HG03460 (cell line): ENCODE results near the gene SRRM2.

ENCODE experiments used
- ATAC-seq: cut with Tn5 transposase; IDR thresholded peaks from one replicate; pipeline ENCODE4 v1.9.1; 2021; ENCODE audit not compliant: unreplicated experiment

Gene SRRM2

DNA sequence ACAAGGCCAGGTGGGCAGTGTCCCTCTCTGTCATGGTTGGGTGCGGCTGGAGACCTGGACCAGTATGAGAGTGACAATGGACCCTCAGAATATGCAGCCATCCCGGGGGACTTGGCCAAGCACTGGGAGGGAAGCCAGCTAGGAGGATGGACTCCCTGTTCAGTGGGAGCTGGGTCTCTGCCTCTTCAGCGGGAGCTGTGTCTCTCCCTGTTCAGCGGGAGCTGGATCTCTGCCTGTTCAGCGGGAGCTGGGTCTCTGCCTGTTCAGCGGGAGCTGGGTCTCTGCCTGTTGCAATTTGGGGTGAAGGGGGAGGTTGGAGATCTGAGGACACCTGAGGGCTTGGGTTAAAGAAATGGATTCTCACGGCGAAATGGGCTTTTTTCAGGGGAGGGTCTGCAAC is 38.7 kb downstream of the SRRM2 start:
- ATAC-seq: no peak

DNA sequence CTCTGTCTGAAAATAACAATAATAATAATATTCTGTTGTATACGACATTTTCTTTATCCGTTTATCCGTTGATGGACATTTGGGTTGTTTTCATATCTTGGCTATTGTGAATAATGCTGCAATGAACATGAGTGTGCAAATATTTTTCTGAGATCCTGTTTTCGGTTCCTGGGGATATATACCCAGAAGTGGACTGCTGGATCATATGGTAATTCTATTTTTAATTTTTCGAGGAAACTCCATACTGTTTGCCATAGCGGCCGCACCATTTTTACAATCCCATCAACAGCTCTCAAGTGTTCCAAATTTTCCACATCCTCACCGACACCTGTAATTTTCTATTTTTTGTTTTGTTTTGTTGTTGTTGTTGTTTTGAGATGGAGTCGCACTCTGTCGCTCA is 40.5 kb downstream of the SRRM2 start:
- no peak for ATAC-seq

DNA sequence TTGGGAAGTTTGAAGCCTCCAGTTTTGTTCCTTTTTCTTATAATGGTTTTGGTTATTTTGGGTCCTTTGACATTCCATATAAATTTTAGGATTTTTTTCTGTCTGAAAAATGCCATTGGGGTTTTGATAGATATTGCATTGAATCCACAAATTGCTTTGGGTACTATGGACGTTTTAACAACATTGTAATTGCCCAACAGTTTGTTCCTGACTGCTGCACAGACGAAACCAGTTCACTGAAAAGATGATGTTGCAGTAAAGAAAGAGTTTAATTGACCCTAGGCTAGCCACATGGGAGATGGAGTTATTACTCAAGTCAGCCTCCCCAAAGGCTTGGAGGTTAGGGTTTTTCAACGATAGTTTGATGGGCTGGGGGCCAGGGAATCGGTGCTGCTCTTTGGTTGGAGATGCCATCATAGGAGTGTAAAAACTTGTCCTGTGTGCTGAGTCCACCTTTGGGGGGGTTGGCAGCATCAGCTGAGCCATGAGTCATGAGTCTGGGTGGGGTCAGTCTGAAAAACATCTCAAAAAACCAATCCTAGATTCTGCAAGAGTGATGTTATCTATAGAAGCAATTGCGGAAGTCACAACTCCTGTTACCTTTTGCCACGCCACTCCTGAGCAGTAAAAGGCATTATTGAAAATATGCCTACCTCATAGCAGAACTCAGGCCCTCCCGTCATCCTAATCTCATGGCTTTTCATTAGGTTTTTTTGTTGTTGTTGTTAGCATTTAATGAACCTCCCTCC is 43.1 kb downstream of the SRRM2 start:
- no peak for ATAC-seq

DNA sequence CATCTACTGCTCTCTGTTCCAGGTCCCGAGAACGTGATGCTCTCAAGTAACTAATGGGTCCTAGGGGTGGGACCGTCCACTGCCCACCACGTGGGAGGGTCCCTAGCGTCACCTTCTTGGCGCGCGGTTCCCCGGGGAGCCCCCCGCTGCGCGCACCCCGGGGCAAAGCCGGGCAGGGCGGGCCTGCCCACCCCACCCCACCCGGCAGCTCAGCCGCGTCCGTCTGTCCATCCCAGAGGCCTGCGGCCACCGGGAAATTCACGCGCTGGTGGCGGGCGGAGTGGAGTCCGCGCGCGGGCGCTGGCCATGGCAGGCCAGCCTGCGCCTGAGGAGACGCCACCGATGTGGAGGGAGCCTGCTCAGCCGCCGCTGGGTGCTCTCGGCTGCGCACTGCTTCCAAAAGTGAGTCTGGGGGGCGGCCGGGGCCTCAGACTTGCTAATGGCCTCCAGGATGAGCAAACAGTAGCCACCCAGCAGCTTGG is 46.3 kb downstream of the SRRM2 start:
- ATAC-seq: no peak

DNA sequence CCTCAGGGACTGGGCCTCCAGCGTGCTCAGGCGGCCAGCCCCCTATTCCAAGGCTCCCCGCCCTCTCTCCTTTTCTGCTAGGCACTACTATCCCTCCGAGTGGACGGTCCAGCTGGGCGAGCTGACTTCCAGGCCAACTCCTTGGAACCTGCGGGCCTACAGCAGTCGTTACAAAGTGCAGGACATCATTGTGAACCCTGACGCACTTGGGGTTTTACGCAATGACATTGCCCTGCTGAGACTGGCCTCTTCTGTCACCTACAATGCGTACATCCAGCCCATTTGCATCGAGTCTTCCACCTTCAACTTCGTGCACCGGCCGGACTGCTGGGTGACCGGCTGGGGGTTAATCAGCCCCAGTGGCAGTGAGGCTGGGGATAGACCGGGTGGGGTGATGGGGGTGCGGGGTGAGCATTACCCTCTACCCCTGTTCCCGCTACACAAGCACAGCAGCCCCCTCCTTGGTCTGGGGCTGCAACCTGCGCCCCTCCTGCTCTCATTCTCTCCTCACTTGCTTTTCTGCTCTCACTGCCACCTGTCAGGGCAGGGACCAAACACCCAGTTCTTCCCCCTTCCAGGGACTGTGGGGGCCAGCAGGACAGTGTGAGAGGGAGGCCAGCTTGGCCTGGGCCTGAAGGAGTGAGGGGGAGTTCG is 46.9 kb downstream of the SRRM2 start:
- ATAC-seq: no peak

DNA sequence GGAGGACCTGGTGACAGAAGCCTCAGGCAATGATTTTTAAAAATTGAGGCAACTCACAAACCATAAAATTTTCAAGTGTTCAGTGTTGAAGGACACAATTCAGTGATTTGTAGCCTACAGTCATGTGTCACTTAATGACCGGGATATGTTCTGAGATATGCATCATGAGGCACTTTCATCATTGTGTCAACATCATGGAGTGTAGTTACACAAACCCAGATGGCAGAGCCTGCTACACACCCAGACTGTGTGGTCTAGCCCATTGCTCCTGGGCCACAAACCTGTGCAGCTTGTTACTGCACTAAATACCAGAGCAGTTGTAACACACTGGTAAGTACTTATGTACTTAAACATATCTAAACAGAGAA is 47.4 kb downstream of the SRRM2 start:
- ATAC-seq: no peak

DNA sequence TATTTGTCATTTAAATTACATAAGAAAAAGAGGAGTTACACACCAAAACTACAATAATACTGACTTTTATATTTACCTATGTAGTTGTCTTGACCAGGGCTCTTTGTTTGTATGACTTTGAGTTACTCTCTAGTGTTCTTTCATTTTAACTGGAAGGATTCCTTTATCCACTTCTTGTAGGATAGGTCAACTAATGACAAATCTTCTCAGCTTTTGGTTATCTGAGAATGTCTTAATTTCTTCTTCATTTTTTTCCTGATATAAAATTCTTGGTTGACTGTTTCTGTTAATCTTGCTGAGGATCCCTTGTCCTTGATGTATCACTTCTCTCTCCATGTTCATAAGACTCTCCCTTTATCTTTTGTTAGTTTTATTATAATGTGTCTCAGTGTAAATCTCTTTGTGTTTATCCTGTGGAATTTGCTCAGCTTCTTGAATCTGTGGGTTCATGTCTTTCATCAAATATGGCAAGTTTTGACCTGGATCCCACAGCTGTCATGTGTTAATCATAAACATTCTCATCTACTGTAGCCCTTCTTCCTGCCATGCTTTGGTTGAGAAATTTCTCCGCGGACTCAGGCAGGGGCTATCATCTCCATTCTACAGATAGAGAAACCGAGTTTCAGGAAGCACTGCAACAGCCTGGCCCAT is 51.2 kb downstream of the SRRM2 start:
- ATAC-seq: no peak

DNA sequence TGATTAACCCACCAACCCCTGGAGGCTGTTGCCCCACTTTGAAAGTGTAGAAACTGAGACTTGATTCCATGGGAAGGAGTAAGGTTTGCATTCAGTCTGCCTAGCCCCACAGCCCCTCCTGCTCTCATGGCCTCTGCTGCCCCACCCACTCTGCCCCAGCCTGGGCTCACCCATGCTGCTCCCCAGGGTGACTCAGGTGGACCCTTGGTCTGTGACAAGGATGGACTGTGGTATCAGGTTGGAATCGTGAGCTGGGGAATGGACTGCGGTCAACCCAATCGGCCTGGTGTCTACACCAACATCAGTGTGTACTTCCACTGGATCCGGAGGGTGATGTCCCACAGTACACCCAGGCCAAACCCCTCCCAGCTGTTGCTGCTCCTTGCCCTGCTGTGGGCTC is 52.3 kb downstream of the SRRM2 start:
- no peak for ATAC-seq

DNA sequence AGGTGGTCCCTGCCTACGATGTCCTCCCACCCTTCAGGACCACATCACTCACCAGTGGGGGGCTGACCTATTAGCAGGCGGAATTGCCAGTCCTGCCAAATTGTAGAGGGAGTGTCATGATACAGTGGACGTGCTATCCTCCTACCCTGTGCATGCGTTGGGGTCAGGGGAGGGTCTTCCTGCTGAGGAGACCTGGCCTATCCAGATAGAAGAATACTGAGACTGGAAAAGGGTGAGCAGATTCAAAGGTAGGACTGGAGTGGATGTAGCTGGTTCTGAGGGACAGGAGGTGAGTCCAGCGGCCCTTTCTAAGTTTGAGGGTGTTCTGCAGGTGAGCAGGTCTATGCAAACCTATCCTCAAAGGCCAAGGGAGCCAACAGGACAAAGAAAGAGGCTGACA is 53.8 kb downstream of the SRRM2 start:
- ATAC-seq: no peak

DNA sequence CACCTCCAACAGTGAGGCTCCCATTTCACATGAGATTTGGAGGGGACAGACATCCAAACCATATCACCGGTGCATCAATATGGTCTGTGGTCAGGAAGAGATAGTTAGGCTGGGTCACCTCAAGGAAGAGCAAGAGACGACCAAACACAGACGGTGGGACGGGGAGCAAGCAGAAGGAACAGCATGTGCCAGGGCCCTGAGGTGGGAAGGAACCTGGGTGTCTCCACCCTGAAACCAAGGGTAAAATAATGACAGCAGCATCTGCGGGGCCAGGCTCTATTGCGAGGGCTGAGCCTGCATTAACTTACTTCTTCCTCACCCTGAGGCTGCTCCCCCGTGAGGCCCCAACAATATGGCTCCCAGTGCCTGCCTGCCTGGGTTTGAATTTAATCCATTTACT is 55.7 kb downstream of the SRRM2 start:
- no peak for ATAC-seq

DNA sequence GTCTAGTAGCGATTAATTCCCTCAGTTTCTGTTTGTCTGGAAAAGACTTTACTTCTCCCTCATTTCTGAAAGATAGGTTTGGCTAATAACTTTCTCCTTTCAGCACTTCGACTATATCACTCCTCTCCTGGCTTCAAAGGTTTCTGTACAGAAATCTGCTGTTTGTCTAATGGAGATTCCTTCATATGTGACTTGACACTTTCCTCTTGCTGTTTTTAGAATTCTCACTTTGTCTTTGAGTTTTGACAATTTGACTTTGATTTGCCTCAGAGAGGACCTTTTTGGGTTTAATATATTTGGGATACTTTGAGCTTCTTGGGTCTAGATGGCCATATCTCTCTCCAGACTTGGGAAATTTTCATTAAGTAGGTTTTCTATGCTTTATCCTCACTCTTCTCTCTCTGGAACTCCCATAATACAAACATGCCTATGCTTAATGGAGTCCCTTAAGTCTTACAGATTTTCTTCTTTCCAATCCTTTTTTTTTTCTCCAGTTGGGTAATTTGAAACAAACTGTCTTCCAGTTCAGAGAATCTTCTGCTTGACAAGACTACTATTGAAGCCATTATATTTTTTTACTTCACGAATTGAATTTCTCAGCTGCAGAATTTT is 56.8 kb downstream of the SRRM2 start:
- ATAC-seq: no peak

DNA sequence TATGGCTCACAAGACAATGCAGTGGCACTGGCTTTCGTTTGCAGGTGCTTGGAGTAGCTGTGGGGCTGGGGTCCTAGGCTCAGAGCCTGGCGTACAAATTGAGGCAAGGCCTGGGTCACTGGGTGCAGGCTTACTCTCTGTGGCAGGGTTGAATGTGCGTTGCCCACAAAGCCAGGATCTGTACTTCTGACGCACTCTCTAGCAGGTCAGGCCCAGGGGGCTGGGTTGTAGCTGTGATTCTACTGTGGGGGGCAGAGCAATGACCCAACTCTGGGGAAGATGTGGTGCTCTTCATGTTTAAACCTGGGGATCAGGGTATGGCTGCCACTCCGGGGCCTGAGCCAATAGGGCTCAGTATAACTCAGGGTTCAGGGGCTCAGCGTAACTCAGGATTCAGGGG is 58.2 kb downstream of the SRRM2 start:
- ATAC-seq: no peak

DNA sequence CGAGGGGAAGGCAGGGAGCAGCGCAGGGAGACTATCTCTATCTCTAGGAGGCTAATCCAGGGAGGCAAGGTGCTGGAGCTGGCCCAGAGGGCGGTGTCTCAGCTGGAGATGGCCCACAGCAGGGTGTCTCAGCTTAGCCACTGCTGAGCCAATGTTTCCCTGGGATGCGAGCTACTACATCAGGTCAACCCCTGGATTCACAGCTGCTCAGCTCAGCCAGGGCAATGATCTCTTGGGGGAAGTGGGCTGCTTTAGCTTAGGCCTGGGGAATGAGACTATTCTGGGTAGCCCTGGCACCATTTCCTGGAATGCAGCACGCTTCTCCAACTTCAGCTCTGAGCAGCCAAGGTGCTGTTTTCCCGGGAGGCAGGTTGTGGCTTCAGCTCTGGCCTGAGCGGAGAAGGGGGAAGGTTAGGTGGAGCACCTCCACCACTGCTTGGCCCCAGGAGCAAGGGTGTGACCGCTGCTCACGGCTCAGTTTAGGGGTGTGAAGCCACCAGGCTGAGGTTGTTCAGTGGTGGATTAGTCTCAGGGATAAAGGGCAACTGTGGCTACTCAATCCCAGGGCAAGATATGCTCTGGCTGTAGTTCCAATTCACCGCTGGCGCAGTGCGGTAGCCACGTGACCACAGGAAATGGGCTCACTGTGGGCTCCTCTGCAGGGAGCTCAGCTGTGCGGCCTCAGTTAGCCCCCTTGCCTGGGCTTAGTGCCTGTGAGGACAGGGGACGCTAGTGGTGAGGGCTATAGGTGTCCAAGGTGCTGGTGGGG is 59.4 kb downstream of the SRRM2 start:
- no peak for ATAC-seq

DNA sequence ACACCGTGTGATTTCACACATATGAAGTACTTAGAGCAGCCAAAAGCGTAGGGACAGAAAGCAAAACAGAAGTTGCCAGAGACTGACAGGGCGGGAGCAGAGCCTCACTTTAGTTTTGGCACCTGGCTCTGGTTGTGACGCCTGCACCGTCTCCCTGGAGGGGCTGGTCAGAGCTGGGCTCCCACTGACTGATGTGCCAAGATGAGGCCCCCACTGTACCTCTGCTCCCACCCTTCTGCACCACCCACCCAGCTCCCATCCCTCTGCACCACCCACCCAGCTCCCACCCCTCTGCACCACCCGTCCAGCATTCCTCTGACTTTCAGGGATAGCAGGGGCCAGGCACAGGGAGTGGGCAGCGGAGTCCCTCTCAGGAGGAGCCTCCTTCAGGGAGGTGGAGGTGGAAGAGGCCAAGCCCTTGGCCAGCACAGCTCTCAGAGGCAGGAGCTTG is 61.4 kb downstream of the SRRM2 start:
- ATAC-seq: no peak

DNA sequence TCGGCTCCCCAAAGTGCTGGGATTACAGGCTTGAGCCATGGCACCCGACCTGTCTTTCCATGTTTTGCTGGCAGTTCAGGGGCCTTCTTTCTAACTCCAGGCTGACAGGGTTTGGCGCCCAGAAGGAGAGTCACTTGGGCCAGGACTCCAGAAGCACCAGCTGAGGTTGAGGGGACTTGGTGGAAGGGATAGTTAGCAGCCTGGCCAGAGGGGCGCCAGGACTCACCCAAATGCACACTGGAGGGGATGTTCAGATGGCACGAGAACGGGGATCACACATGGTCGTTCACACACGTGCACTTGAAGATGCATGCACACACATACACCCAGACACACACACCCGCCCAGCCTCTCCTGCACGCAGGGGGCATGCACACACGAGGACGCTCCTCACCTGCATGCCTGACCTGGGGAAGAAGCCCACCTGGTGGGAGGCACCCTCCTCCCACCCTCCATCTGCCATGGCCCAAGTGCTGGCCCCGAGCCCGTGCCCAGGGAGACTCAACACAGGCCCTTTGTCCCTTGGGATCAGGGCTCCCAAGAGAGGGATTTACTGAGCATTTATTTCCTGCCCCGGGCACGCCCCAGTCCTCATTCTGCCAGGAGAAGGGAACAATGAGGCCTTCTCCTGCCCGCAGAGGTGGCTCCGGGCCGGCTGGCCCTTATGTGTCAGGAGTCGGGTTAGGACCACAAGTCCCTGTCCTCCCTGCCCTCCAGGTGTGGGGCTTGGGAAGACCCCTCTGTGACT is 62.3 kb downstream of the SRRM2 start:
- ATAC-seq: no peak

DNA sequence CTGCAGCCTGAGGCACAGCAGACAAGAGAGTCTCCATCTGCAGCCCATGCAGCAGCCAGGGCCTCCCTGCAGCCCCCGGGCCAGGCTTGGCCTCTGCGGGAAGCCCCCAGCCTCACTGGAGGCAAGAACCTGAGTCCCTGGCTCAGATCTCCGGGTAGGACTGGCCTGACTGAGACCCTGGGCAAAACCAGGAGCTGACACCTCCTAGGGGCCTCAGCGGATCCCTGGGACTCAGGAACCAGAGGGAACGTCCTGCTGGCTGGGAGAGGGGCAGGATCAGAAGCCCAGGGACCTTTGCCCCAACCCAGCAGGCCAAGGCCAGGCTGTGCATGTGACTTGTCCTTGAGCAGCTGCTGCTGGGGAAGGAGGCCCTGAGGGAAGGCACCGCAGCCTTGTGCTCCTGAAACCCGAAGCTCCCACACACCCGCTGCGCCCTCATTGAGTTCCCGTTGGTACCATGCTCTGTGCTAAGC is 62.9 kb downstream of the SRRM2 start:
- ATAC-seq: no peak

DNA sequence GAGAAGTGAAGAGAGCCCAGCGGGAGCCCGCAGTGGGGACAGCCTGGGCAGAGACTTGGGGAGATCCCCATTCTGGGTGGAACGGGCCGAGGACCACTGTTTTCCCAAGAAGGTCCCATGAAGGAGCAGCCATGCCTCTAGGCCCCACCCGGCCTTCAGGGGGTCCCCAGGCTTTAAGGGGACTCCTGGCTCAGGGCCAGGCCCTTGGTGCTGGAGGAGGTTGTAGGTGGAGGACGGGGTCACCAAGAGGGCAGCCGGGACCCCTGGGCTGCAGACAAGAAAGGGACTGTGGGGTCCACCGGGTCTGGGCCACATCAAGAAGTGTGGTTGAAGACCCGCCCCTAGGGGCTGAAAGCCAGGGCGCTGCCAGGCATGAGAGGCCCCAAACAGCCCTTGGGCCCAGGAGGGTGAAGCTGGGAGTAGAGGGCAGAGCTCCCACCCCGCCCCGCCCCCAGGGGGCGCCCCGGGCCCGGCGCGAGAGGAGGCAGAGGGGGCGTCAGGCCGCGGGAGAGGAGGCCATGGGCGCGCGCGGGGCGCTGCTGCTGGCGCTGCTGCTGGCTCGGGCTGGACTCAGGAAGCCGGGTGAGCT is 64.4 kb downstream of the SRRM2 start, which contains the start of gene PRSS21:
Gene PRSS21, plus strand, starts transcription at position 487 of the 589 bp plus-strand sequence. Its CDS starts 32 bp downstream, at position 519.
- no peak for ATAC-seq

DNA sequence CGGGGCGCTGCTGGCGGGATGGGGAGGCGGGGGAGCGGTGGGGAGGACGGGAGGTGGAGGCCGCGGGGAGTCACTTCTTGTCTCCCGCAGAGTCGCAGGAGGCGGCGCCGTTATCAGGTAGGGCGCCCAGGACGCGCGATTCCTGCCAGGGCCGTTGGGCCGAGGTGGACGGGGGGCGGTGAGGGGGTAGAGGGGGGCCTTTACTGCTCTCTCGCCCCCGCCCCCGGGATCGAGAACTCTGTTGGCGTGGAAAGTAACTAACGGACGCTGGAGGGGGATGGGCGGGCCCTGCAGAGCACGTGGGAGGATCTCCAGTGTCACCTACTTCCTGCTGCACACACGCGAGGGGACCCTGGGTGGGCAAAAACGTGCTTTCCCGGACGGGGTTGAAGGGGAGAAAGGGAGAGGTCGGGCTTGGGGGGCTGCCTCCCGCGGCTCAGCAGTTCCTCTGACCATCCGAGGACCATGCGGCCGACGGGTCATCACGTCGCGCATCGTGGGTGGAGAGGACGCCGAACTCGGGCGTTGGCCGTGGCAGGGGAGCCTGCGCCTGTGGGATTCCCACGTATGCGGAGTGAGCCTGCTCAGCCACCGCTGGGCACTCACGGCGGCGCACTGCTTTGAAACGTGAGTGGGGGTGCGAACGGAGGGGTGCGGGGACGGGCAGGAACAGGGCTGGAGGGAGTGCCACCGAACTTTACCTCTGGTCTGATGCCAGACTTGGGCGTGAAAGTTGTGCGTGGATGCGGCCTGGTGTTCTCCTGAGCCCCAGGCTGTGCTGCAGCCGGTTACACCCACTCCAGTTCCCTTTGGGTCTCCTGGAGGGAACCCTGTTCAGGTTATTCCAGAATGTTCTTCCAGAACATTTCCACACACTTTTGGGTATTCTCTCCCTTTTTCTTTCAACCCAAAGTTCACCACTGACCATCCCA is 65.2 kb downstream of the SRRM2 start:
- ATAC-seq: no peak
